Rectal smooth muscle tissue (tissue), 1 donor: Measurements from ENCODE around the gene PIGV.

Experiments used
- H3K27ac ChIP-seq: one replicate; pipeline ENCODE4 v1.7.0; 2013; ENCODE audit warnings: low read depth, low read length, inconsistent platforms
- H3K27me3 ChIP-seq: one replicate; pipeline ENCODE4 v1.7.0; 2013; ENCODE audit warnings: low read length; ENCODE audit not compliant: control insufficient read depth, insufficient read depth
- H3K36me3 ChIP-seq: one replicate; pipeline ENCODE4 v1.7.0; 2013; ENCODE audit warnings: low read length; ENCODE audit not compliant: control insufficient read depth, insufficient read depth
- H3K4me1 ChIP-seq: one replicate; pipeline ENCODE4 v1.7.0; 2013; ENCODE audit warnings: low read length; ENCODE audit not compliant: control insufficient read depth, insufficient read depth
- H3K4me3 ChIP-seq: one replicate; pipeline ENCODE4 v1.7.0; 2013; ENCODE audit warnings: low read length
- H3K9ac ChIP-seq: one replicate; pipeline ENCODE4 v1.7.0; 2013; ENCODE audit warnings: low read length

PIGV gene

DNA sequence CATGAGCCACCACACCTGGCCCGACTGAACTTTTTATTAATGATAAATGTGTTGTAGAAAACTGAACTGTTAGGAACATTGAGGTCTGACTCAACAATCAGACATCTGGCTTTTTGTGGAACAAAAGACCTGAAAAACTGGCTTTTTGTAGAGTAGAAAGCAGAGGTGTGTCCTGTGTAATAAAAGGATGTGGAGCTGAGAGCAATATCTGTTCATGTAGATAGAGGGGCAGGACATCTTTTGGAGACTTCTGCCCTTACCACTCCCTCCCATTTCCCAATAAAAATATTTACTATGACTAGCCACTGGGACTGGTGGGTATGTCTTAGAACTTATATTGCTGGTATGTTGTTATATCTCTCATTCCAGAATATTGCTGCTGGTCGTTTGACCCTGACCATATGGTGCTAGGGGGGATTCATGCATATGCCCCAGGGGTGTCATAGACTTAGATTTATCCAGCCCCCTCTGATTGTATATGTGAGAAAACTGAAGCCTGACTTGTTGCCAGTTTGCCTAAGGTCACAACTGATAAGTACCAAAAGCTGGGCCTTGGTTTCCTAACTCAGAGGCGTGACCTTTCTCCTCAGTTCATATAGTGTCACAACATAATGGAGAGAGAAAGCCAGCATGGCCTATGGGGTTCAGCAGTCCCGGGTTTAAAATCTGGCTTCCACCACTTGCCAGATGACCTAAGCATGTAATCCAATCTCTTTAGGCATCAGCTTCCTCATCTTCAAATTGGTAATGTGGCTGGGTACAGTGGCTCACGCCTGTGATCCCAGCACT lies 33.5 kb upstream of the PIGV start:
- Histone ChIP-seq H3K9ac (no peak overlapping the region), H3K4me1 (peaks cover 4% of the 10 kb centered on the region), H3K4me3 (no peak overlapping the region), H3K27ac (no peak overlapping the region), H3K27me3 (no peaks in the 10 kb centered on the region), H3K36me3 (no peaks in the 10 kb centered on the region)

DNA sequence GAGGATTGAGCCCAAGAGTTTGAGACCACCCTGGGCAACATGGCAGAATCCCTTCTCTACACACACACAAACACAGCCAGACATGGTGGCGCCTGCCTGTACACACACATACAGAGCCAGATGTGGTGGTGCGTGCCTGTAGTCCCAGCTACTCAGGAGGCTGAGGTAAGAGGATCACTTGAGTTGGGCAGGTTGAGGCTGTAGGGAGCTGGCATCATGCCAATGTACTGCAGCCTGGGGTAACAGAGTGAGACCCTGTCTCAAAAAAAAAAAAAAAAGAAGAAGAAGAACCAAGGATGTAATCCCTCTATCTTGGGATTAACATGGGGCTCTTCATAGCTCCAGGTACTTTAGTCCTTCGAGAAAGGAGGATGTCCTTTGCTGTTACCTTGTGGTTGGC lies 29.4 kb upstream of the PIGV start:
- peaks cover under 1% of the 10 kb centered on the region for H3K4me1 ChIP-seq
- H3K36me3 ChIP-seq: peaks cover 19% of the 10 kb centered on the region
- H3K9ac ChIP-seq: no peak overlapping the region
- no peak overlapping the region for H3K4me3 ChIP-seq
- no peaks in the 10 kb centered on the region for H3K27me3 ChIP-seq
- H3K27ac ChIP-seq: no peak overlapping the region

DNA sequence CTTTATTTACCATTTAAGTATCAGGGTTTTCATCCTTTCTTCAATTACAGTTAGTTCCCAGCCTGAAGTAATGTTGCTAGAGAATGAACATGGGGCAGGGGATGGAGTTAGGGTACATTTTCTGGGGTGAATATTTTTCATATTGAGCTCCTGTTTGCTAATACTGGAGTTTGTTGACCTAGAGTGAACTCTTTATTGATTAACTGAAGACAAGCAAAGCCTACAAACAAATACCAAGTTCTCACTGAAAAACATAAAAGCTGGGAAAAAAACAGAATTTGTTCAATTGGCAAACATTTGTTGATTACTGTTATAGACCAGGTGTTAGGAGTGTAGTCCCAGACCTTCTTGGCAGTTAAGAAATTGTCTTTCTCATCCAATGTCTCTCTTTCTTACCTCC lies 28.2 kb upstream of the PIGV start:
- H3K4me1 ChIP-seq: no peaks in the 10 kb centered on the region
- no peak overlapping the region for H3K27ac ChIP-seq
- H3K36me3 ChIP-seq: peaks cover 23% of the 10 kb centered on the region

DNA sequence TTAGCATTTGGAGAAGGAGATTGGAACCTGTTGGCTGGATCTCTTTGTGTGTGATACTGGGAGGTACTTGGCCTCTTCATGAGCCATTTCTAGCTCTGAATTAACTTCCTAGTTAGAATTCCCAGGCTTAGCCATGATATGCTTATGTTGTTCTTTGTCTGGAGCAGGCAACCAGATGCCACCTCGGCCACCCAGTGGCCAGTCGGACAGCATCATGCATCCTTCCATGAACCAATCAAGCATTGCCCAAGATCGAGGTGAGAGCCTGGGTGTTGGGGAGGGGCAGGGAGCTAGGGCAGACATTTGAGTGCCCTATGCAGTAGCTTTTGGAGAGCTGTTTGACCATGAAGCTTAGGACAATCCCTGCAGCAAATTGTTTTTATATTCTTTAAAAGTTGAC lies 26.5 kb upstream of the PIGV start:
- Histone ChIP-seq H3K4me3 (no peak overlapping the region), H3K27ac (no peak overlapping the region), H3K9ac (no peak overlapping the region), H3K27me3 (no peaks in the 10 kb centered on the region), H3K4me1 (no peaks in the 10 kb centered on the region), H3K36me3 (peaks cover 29% of the 10 kb centered on the region)

More for the DNA sequence above, 28.2 kb upstream of the PIGV start:
- no peak overlapping the region for H3K9ac ChIP-seq
- no peaks in the 10 kb centered on the region for H3K27me3 ChIP-seq
- no peak overlapping the region for H3K4me3 ChIP-seq

DNA sequence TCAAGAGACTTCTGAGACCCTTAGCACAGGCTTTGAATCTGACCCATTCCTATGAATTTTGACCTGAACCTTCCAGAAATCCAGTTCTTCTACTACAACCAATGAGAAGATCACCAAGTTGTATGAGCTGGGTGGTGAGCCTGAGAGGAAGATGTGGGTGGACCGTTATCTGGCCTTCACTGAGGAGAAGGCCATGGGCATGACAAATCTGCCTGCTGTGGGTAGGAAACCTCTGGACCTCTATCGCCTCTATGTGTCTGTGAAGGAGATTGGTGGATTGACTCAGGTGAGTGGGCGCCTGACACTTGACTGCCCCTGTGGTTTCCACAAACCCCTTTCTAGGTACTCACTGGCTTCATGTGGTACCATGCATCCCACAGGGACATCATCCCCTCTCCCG lies 20.0 kb upstream of the PIGV start:
- H3K36me3 ChIP-seq: peaks cover 70% of the 10 kb centered on the region
- no peaks in the 10 kb centered on the region for H3K27me3 ChIP-seq
- H3K4me3 ChIP-seq: no peak overlapping the region
- H3K27ac ChIP-seq: no peak overlapping the region
- no peak overlapping the region for H3K9ac ChIP-seq
- H3K4me1 ChIP-seq: peaks cover 20% of the 10 kb centered on the region

DNA sequence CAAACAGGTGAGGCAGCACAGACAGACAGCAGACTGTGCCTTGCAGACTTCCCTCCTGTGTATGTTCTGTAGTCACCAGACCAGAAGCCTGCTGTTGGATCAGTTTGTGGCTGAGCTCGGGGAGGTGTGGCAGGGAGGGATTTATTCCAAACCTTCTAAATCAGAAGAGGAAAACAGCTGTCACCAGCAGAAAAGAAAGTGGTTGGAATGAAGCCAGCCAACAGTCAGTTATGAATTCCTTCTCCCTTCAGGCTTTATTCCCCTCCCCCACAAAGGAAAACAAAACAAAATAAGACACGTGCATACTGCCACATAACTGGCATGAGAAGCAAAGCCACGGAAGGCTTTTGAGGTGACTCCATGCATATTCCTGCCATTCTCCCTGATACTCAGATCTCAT lies 19.0 kb upstream of the PIGV start:
- no peak overlapping the region for H3K9ac ChIP-seq
- H3K4me1 ChIP-seq: peaks cover 21% of the 10 kb centered on the region
- H3K36me3 ChIP-seq: peaks cover 72% of the 10 kb centered on the region
- no peaks in the 10 kb centered on the region for H3K27me3 ChIP-seq
- H3K27ac ChIP-seq: peak overlapping the region; percentile 43
- H3K4me3 ChIP-seq: no peak overlapping the region

DNA sequence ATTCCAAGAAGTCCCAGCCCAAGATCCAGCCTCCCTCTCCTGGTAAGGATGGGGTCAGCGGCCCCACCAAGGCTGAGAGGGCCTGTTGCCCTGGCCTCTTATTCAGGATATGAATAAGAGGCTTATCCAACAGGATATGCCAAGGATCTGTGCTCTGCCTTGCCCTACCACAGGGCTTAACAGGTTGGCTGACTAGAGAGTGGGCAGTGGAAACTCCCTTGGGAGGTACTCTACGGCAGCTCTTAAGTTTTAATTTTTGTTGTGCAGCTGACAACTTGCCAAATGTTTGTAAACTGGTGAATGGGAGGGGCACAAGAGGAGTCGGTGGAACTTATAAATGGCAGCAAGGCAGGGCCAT lies 16.5 kb upstream of the PIGV start:
- Histone ChIP-seq H3K4me3 (no peak overlapping the region), H3K36me3 (peaks cover 83% of the 10 kb centered on the region), H3K27ac (no peak overlapping the region), H3K9ac (no peak overlapping the region), H3K4me1 (peaks cover 27% of the 10 kb centered on the region), H3K27me3 (no peaks in the 10 kb centered on the region)

DNA sequence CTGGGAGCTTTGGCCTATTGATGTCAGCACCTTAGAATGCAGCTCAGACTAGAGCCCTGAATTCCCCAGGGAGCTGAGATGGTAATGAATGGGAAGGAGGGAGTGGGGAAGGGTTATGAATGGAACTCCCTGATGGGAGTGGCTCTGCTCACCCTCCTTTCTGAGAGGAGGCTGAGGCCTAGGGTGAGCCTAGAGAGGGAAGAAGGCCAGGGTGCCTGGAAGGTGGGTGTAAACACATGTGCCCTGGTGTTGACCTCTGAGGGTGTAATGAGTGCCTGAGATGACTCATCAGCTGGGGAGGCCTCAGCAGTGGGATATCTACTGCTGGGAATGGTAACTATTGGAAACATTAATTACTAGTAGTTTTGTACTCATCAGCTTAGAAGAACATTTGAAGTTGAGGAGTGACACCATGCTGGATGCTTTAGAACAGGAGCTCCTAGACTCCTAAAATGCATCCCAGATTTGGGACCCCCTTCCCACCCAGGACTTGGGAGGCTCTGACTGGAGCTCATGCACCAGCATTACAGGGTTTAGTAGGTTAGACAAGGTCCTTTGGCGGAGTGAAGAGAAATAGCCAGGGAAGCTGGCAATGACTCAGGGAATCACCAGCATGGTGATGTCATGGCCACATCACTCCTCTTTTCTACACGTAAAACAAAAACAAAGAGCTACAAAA lies 16.0 kb upstream of the PIGV start:
- Histone ChIP-seq H3K4me3 (no peak overlapping the region), H3K9ac (no peak overlapping the region), H3K36me3 (peaks cover 79% of the 10 kb centered on the region), H3K27me3 (no peaks in the 10 kb centered on the region), H3K27ac (peak overlapping the region; percentile 44), H3K4me1 (peaks cover 27% of the 10 kb centered on the region)

DNA sequence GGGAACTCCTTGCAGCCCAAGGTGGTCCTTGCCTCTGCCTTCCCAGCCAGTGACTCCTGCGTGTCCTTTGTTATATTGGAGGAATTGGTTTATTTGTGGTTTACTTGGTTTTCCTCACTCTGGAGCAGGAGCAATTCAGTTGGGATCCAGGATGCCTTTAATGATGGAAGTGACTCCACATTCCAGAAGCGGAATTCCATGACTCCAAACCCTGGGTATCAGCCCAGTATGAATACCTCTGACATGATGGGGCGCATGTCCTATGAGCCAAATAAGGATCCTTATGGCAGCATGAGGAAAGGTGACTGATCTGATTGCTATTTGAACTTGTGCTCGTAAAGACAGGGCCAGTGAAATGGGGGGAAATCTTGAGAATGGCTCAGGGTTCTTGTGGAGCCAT lies 15.1 kb upstream of the PIGV start:
- Histone ChIP-seq H3K4me3 (no peak overlapping the region), H3K27ac (peak overlapping the region; percentile 51), H3K27me3 (no peaks in the 10 kb centered on the region), H3K4me1 (peaks cover 27% of the 10 kb centered on the region), H3K36me3 (peaks cover 72% of the 10 kb centered on the region), H3K9ac (no peak overlapping the region)

DNA sequence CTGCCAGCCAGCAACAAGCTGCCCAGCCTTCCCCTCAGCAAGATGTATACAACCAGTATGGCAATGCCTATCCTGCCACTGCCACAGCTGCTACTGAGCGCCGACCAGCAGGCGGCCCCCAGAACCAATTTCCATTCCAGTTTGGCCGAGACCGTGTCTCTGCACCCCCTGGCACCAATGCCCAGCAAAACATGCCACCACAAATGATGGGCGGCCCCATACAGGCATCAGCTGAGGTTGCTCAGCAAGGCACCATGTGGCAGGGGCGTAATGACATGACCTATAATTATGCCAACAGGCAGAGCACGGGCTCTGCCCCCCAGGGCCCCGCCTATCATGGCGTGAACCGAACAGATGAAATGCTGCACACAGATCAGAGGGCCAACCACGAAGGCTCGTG lies 13.3 kb upstream of the PIGV start:
- H3K36me3 ChIP-seq: peaks cover 70% of the 10 kb centered on the region
- H3K4me1 ChIP-seq: peaks cover 18% of the 10 kb centered on the region
- H3K9ac ChIP-seq: no peak overlapping the region
- no peak overlapping the region for H3K27ac ChIP-seq
- H3K4me3 ChIP-seq: no peak overlapping the region
- H3K27me3 ChIP-seq: no peaks in the 10 kb centered on the region

DNA sequence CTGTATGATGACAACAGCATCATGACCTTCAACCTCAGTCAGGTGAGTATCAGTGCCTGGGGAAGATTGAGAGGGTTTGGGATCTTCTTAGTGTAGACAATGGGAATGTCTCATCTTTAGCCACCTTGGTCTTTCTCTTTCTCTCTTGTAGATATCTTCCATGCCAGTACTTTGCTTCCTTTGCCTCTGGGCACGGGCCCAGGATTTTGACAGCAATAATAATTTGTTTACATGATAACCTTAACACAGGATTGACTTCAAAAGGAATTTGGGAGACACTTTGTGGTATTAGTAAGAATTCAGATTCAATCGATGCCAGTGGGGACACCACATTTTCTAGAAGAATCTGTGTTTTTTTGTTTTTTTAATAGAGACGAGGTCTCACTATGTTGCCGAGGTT lies 12.1 kb upstream of the PIGV start:
- Histone ChIP-seq H3K27ac (no peak overlapping the region), H3K4me3 (no peak overlapping the region), H3K4me1 (peaks cover 18% of the 10 kb centered on the region), H3K9ac (no peak overlapping the region), H3K36me3 (peaks cover 72% of the 10 kb centered on the region), H3K27me3 (no peaks in the 10 kb centered on the region)

DNA sequence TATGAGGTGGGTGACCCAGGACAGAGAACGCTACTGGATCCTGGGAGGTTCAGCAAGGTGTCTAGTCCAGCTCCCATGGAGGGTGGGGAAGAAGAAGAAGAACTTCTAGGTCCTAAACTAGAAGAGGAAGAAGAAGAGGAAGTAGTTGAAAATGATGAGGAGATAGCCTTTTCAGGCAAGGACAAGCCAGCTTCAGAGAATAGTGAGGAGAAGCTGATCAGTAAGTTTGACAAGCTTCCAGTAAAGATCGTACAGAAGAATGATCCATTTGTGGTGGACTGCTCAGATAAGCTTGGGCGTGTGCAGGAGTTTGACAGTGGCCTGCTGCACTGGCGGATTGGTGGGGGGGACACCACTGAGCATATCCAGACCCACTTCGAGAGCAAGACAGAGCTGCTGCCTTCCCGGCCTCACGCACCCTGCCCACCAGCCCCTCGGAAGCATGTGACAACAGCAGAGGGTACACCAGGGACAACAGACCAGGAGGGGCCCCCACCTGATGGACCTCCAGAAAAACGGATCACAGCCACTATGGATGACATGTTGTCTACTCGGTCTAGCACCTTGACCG lies 8.6 kb upstream of the PIGV start:
- H3K9ac ChIP-seq: no peak overlapping the region
- no peak overlapping the region for H3K27ac ChIP-seq
- no peaks in the 10 kb centered on the region for H3K27me3 ChIP-seq
- peaks cover 43% of the 10 kb centered on the region for H3K36me3 ChIP-seq
- no peak overlapping the region for H3K4me3 ChIP-seq
- peaks cover 13% of the 10 kb centered on the region for H3K4me1 ChIP-seq
